ENCODE measurements around the gene FOXB2.

- TF ChIP-seq CTCF (IDR thresholded peaks at IDR 0.05) (no peak), POLR2A (IDR thresholded peaks at IDR 0.05; ENCODE audit: low read depth) (no peak), EP300 (IDR thresholded peaks at IDR 0.05) (no peak), POLR2AphosphoS5 (IDR thresholded peaks at IDR 0.05) (no peak)
Measured at GRCh38 chr9:77022783-77023440, 3.5 kb downstream of the FOXB2 start.
